HG02798 (cell line): Measurements from ENCODE around the gene LRRC4C.
"Not testable (repeated sequence)": the region's sequence is repeated elsewhere in the genome, so short reads cannot be mapped to it uniquely, and the experiment has no call there.

Source experiments
- ATAC-seq: cut with Tn5 transposase; IDR thresholded peaks from one replicate; pipeline ENCODE4 v1.9.1; 2021; ENCODE audit warnings: mild to moderate bottlenecking; ENCODE audit not compliant: unreplicated experiment, poor library complexity

Gene LRRC4C

DNA sequence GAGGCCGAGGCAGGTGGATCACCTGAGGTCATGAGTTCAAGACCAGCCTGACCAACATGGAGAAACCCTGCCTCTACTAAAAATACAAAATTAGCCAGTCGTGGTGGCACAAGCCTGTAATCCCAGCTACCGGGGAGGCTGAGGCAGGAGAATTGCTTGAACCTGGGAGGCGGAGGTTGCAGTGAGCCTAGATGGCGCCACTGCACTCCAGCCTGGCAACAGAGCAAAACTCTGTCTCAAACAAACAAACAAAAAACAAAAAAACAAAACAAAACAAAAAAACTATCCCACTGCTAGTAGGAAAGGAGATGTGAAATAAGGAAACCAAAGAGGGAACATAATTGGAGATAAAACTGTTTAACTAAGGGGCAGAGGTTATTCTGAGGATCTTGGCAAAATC, 1291.6 kb downstream of the LRRC4C start:
- ATAC-seq: not testable (repeated sequence)

DNA sequence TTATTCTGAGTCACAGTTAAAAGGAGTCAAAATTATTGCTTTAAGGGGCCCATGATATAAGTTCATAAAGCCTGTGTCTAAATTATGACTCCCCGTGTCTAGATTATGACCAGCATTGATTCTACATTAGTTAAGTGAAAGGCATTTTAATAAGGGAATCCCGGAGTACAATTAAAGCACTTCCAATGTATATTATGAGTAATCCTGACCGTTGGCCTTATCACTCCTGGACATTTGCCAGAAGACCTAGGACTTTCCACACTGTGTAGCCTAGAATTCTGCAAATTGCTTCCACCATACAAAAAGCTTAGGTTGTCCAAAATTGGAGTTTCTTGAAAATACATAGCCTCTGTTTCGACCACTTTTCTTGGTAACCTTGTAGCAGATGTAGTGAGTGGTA, 1292.6 kb downstream of the LRRC4C start:
- ATAC-seq: no peak

DNA sequence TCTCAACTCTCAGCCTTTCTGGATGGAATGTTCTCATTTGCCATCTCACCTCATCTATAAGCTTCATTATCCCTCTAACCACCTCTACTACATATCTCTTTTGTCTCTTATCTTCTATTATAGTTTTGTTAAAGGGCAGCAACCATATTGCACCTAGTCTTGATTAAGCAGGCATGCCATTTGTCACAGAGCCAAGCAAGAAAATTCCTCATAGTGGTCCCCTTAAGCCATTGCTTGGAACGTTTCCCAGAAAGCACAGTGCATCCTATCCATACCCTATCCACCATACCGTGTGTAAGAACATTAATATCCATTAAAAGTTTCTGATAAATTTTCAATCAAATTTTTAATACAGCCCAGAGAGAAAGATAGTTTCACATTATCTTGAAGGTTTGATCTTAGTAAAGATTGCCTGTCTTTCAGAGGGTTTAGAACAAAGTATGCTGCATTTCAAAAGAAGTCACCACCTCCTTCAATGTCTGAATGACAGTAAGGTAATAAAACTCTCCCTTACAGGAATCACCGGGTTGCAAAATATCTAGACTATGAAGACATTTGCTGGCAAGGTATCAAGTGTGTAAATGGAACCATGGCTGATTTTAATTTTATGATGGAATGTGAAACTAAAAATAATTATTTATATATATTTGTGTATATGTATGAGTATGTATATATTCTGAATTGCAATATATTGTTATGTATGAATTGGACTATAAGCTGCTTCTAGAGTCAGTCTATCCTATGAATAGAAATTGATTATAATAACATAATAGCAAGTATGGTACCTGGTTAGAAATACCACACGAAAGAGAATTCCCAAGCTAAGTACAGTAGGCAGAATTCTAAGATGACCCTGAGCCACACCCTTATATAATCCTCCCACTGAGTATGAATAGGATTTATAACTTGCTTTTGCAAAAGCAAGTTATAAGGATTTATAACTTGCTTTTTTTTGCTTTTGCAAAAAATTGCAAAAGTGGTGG, 1296.3 kb downstream of the LRRC4C start:
- no peak for ATAC-seq

DNA sequence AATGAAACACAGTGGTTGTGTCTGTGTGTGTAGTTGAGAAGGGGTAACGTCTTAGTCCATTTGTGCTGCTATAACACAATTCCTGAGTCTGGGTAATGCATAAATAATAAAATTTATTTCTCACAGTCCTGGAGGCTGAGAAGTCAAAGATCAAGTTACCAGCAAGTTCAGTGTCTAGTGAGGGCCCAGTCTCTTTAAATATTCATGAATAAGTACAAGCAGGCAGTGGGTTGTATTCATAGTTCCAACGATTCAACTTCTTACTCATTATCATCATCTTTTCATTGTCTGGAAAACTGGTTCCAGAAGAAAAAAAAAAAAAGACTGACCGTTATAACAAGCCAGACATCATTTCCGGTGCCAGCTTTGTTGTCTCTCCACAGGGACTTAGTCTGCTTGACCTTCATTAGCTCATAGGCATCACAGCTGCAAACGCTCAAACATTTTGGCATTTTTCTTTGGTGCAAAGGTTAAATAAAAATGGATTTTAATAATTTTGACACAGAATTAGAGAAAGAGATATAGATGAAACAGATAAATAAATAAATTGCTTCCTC, 1297.5 kb downstream of the LRRC4C start:
- no peak for ATAC-seq

DNA sequence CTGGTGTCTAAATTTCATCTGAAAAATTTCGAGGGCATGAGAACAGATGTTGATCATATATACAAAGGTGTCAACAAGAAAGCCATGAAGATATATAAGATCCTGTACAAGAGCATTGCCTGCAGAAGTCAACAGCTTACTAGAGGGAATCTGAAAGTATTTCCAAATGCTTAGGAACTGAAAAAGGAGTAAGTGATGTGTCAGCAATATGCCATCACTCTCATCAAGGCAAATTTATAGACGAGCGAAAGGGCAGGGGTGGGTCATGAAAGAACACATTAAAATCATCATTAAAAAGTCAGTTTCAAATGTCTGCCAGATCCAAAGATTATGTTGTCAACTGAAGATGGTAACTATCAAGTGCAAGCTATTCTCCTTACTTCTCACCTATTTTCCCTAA, 1299.0 kb downstream of the LRRC4C start:
- no peak for ATAC-seq

DNA sequence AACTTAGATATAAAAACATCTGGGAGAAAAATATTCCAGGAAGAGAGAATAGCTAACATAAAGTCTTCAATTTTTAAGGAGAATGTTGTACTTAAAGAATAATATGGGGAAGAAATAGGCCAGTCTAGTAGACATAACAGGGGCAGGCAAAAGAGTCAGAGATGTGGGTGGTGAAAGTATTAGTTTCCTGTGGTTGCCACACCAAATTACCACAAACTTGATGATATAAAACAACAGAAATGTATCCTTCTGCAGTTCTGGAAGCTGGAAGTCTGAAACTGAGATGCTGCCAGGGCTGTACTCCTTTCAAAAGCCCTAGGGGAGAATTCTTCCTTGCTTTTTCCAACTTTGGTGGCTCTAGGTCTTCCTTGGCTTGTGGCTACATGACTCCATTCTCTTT, 1309.7 kb downstream of the LRRC4C start:
- no peak for ATAC-seq

DNA sequence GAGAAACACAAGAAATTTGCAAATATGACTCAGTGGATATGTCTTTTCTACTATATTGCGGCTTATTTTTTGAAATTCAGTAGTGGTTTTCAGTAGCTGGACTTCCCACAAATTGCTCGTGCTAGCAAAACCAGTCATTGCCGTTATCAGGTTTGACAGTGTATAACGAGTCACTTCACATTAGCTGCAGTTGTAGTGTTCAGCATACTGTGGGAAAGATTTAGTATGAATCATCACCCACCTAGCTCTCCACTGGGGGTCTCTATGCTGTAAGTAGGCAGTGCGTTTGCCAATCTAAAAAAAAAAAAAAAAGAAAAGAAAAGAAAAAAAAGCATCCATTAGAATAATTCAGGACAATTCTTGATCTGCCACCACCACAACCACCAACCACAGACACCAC, 1318.9 kb downstream of the LRRC4C start:
- no peak for ATAC-seq

DNA sequence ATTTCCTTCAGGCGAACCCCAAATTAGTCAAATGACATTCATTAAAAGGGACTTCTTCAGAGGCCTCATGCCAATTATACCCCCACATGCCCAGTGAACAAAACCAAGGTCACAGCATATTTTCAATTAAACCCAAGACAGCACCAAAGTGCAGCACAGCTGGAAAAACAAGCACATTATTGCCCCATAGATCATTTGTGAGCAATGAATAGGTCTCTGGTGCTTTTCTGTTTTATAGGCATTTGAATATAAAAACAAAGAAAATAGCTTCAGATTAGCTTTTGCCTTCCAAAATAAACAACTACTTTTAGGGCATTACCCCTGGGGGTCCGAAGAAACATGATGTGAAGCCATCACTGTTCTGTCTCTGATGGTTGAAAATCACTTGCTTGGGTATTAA, 1319.9 kb downstream of the LRRC4C start:
- ATAC-seq: no peak

DNA sequence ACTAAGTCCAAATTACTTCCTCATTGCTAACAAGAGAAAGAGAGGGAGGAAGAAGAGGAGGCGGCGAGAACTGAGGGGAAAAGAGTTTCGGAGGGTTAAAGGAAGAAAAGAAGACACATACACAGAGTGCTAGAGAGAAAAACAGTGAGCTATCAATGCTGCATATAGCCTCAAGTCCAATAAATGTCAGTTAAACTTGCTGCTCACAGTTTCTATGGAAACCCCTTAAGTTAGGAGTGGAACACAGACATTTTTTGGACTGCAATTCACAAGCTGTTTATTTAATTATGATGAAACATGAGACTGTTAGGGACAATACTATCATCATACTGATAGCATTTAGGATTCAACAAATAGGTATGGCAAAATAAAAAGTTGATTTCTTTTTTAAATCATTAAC, 1320.4 kb downstream of the LRRC4C start:
- ATAC-seq: no peak

DNA sequence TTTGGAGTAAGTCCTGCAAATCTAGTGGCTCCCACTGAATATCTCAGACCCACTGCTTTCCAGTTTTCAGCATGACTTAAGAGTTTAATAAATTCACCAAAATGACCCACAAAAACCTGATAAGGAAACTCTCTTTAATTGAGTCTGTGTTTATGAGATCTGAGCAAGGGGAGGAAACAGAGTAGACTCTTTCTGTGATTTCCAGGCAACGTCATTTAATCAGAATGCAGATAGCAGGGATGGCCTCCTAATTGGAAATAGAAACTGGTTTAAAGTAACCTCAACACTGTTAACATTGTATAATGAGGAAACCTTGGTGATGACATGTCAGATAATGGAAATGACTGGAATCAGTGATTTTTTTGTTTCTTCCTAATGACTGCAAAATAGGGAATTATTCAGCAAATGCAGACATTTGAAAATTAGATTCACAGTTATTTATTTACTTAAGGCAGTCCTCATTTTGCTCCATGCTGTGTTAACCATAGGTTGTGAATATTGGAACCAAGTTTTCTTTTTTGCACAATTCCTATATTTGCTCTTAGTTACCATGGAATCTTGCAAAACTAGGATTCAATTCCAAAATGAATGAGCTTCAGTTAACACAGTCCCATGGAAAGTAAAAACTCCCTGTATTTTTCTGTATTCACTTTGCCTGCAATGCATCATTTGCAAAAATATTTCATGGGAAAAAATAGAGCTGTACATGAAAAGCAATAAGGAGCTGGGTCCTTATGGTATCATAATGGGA, 1324.5 kb downstream of the LRRC4C start:
- ATAC-seq: no peak

DNA sequence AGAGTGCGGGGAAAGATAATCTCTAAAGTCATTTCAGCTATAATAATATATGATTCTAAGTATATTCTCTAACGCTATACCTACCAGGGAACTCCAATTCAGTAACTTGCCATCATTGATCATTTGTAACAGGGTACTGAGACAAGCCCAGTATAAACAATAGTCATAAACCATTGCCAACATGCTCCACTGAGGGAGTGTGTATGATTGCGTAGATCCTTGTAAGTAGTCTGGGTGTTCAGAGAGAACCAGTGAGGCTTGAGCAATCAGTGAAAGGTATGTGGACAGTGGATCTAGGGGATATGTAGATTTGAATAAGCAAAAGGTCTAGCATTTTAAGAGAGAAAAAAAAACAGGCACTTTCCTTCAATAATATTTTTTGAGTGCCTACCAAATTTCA, 1326.0 kb downstream of the LRRC4C start:
- no peak for ATAC-seq

DNA sequence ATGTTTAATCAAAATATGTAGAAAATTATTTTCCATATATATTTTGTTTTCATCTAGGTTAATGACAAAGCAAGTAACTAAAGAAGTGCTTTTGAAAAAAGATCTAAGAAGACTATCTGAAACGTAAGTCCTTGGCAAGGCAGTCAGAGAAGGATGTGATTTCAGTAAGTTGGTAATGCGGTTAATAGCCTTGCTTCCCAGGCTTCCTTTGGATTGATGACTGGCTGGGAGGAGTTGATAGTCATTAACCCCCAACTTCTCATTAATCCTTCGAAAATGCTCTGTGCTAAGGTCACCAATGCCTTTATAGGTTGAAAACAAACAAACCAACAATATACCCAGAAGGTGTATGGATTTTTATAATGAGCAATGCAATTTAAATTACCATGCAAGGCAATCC, 1326.5 kb downstream of the LRRC4C start:
- ATAC-seq: no peak

DNA sequence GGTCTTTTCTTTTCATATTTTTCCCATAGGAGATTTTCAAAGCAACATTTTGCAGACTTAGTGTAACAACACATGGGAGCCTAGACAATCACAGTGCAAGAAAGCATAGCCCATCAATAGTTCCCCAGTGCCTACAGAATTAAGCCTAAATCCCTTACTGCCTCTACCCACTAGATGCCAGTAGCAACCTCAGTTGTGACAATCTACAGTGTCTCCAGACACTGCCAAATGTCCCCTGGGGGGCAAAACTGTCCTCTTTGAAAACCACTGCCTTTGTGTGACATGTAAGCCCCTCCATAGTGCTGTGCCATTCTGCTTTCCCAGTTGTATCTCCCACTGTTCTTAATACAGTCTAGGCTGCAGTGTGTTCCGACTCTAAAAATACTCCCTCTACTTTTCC, 1329.0 kb downstream of the LRRC4C start:
- ATAC-seq: no peak

DNA sequence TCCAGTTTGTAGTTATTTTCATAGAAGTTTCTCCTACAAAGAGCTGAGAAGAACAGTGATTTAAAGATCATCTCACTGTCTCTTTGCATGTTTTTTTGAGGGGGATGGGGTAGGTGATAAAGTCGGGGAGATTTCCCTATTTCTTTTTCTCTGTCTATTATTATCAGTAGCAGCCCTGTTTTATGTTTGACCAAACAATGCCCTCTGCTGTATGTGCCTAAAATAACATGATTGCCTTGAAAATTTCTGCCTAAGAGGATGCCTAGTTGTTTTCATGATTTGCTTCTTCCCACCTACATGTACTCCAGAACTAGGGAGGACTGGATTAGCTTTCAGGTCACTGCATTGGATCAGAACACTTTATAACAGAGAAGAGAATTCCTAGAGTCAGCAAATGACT, 1330.2 kb downstream of the LRRC4C start:
- ATAC-seq: no peak

DNA sequence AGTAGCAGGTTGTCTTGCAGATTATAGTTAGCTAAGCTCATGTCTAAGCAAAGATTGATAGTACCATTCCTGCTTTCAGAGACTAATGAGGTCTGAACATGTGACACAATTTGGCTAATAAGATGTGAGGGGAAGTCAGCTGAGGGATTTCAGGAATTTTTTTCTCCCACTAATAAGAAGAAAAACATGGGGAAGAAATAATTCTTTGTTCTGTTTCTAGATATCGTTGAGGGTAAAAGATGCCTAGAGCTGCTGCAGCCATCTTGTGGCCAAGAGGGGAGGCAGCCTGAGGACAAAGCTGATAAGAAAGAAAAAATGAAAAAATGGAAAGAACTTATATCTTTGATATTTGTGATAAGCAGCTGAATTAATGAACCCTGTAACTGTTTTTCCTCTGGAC, 1334.4 kb downstream of the LRRC4C start:
- ATAC-seq: no peak

DNA sequence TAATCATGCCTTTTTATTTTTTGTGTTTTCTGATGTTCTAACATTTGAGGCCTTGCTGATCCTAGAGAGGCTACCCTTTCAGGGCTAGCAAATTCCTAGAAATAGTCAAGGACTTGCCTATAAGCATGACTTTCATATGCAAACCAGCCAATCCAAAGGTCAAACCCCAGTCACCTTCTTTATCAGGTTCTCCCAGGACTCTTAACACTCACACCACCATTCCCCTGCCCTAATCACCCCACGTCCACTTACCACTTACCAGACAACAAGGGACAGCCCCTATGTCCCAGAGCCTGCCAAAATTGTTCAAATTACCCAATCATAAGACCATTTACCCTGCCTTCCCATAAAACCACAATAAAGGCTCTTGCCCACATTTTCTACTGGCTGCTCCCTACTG, 1339.8 kb downstream of the LRRC4C start:
- no peak for ATAC-seq

DNA sequence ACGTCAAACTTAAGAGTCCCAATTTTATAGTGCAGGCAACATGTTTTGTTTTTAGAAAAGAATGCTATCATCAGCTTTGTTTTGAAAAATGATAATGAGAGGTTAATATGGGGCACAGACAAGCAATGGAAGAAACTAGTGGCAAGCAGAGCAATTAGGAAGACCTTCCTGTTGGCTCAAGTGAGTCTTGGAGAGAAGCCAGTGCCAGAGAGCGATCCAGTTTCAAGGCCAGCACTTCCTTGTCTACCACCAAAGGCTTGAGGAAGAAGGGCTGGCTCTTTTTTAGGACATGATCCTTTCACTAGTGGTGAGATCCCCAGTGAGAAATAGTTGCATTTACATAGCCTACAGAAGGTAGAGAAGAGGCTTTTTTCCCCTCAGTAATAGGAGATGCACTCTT, 1340.7 kb downstream of the LRRC4C start:
- ATAC-seq: no peak

DNA sequence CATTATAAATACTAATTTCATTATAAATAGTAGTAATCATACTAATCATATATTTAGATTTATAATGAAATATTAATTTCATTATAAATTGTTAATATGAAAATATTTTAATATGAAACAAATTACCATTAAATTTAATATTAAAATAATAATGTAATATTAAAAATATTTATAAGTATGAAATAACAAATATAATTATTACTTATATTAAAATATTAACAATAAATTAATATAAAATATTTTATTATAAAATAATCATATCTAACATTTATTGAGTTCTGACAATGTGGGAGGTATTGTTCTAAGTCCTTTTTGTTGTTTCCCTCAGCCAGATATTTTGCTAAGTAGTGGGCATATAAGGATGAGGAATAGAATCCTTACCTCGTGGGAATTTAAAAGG, 1341.4 kb downstream of the LRRC4C start:
- no peak for ATAC-seq

DNA sequence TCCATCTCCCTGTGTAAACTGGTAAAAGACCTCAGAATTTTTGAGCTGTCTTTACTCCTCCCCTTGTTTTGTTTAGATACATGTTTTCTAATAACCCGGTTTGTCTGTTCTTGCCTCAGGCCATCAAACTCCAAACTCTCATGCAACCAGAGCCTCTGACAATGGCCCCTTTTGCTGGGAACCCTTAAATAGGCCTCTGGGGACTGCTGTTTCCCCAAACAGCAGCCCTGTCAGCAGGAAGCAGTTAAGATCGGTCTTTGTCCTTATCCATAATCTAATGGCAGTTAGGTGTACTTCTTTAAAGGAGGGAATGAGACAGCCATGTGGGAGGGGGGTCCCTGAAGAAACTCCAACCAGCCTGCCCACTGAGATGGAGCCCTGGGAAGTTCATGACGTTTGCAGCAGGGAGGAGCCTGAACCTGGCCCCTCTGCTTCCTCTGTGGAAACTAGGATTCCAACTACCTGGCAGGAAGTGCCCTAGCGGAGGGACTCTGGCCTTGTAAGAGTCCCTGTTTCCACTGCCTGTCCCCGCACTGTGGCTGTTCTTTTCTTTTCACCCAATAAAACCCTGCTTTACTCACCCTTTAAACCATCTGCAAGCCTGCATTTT, 1354.4 kb downstream of the LRRC4C start:
- no peak for ATAC-seq

DNA sequence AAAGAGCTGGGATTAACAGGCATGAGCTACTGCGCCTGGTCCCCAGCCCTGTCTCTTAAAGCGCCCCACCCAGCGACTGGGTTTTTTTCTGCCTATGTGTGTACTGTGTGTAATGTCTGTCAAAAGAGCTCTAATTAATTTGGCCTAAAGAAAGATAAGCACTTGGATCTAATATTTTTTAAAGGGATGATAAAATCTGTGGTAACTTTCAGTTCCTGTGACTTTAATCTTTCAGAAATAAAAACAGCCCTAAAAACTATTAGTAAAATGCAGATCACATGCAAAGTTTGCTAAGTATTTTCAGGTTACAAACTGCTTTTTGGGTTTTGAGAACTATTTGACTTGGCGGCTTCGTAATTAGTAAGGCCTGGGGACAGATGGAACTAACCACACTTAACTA, 1358.7 kb downstream of the LRRC4C start:
- no peak for ATAC-seq

DNA sequence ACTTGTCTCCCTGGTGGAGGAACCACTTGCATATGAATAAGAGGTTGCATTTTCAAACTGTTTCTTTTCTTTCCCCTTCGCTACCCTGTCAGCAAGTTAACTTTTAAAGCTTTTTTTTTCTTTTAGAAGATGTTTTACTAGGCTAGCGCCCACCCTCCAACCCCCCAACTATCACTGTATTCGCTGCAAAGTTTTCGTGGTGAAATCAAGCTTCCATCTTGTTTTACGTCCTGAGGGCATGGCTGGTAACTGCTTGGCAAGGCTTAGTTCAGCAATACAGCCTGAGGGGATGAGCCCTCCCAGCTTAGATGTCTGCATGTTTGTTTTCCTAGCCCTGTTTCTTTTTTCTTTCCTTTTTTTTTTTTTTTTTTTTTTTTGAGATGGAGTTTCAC, 1359.3 kb downstream of the LRRC4C start:
- no peak for ATAC-seq
